ENCODE results near the gene PRRG2.

DNA sequence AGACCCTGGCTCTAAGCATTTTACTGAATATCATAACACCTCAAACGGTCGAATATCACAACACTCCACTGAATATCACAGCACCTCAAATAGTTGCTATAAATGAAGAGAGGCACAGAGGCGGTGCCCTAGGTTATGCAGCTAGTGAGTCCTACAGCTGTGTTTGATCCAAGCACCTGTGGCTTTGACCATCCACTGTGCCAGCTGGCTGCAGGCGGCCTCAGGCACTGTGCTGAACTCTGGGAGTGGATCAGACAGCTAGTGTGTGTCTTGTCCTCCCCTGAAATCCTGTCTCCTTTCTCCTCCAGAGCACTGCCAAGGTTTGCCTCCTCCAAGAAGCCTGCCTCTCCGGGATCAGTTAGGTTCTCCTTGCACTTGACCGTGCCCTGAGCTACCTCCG, 8.1 kb upstream of the PRRG2 start:
- TF ChIP-seq, protein P1, sequence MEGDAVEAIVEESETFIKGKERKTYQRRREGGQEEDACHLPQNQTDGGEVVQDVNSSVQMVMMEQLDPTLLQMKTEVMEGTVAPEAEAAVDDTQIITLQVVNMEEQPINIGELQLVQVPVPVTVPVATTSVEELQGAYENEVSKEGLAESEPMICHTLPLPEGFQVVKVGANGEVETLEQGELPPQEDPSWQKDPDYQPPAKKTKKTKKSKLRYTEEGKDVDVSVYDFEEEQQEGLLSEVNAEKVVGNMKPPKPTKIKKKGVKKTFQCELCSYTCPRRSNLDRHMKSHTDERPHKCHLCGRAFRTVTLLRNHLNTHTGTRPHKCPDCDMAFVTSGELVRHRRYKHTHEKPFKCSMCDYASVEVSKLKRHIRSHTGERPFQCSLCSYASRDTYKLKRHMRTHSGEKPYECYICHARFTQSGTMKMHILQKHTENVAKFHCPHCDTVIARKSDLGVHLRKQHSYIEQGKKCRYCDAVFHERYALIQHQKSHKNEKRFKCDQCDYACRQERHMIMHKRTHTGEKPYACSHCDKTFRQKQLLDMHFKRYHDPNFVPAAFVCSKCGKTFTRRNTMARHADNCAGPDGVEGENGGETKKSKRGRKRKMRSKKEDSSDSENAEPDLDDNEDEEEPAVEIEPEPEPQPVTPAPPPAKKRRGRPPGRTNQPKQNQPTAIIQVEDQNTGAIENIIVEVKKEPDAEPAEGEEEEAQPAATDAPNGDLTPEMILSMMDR (conservative IDR thresholded peaks at IDR 0.05) = no peak
- no peak for TF ChIP-seq ZFX (IDR thresholded peaks at IDR 0.05)
